Mucosa of descending colon (tissue), 3 donors: ENCODE results near the gene ZC3H12D. TPM values are rescaled to one million over a fixed set of nuclear protein-coding genes. Genes with fewer than 3 reads are reported as not detected.

Experiments used
- ATAC-seq: fragments of 200-7000 bp; cut with Tn5 transposase; one replicate; pipeline ENCODE4 v1.9.1; 2020; ENCODE audit warnings: mild to moderate bottlenecking, moderate library complexity
- DNase-seq, 3 donors: peaks; one replicate each; pipeline ENCODE4 v3.0.0-alpha.2; 2020
- H3K36me3 ChIP-seq: fragments of 200-600 bp; one replicate; pipeline ENCODE4 v1.8.0; 2021; ENCODE audit warnings: low read depth, mild to moderate bottlenecking
- H3K4me1 ChIP-seq: fragments of 200-600 bp; one replicate; pipeline ENCODE4 v1.8.0; 2021; ENCODE audit warnings: low read depth, mild to moderate bottlenecking
- H3K4me3 ChIP-seq: fragments of 200-600 bp; one replicate; pipeline ENCODE4 v1.8.0; 2021; ENCODE audit warnings: mild to moderate bottlenecking
- H3K9me3 ChIP-seq: fragments of 200-600 bp; one replicate; pipeline ENCODE4 v1.8.0; 2021; ENCODE audit warnings: mild to moderate bottlenecking
- CTCF ChIP-seq: fragments of 200-600 bp; IDR thresholded peaks from one replicate; pipeline ENCODE4 v1.8.0; 2022; ENCODE audit warnings: antibody characterized with exemption, mild to moderate bottlenecking
- intact Hi-C, 2 donors: fragments of 100-400 bp; cut with DNase I in 1 of 2; cut with micrococcal nuclease in 1 of 2; formaldehyde crosslinking; loops; one replicate each; pipeline versions ENCODE4 v1.11.0 to v1.11.1; 2022; cut with DNase I, micrococcal nuclease
- total RNA-seq, 3 donors: library from RNA; stranded (reverse); fragmentation: NEBNext Ultra II Directional in 2 of 3; extraction: Animal tissue kit (Norgen Biotek cat#: 25700) in 2 of 3; gene quantifications; one replicate each; pipeline versions ENCODE4 v1.2.1 to v1.2.4, GENCODE V29; 2021 to 2023
- donor health status: DM: no; HTN: no; CAD: no; lungs with moderate emphysema.
- donor health status: DM: no; HTN: no; CAD: no.
- donor health status: DM: no; HTN: yes; CAD: no.

ZC3H12D gene
- total RNA-seq, 3 donors from 2014 or later = 5.2 to 9.1 (median 8.9) TPM

- TF ChIP-seq CTCF = no peak
- intact Hi-C loops = no loop called here
- DNase-seq (no peak), ATAC-seq (no peak)
- no peaks in the 10 kb centered on the region for H3K9me3 ChIP-seq
- H3K4me1 ChIP-seq = peaks cover 2% of the 10 kb centered on the region
- H3K36me3 ChIP-seq = no peaks in the 10 kb centered on the region
- H3K4me3 ChIP-seq = no peak overlapping the region
These were observed 25.1 kb downstream of the ZC3H12D start for GRCh38 chr6:149459761-149460160.

DNA sequence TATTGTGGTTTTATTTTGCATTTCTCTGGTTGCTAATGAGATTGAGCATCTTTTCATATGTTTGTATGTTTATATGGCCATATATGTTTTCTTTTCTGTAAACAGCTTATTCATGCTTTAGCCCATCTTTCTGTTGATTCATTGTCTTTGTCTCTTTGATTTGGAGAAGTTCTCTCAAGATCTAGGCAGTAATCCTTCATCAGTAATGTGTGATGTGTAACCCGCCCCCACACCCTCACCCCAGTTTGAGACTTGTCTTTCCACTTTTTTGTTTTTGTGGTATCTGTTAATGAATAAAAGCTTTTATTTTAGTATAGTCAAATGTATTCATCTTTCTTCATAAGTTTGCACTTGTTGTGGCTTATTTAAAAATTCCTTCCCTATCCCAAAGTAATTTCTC, 26.0 kb downstream of the ZC3H12D start:
- Histone ChIP-seq H3K36me3 (no peaks in the 10 kb centered on the region), H3K4me1 (peaks cover 12% of the 10 kb centered on the region), H3K4me3 (no peak overlapping the region), H3K9me3 (no peaks in the 10 kb centered on the region)
- TF ChIP-seq CTCF = no peak
- ATAC-seq = no peak
- no peak for DNase-seq
- intact Hi-C loops = no loop called here

- intact Hi-C loops = no loop called here
- no peak for TF ChIP-seq CTCF
- ATAC-seq = no peak
- Histone ChIP-seq H3K9me3 (no peaks in the 10 kb centered on the region), H3K4me3 (no peak overlapping the region), H3K36me3 (no peaks in the 10 kb centered on the region), H3K4me1 (peaks cover 16% of the 10 kb centered on the region)
- no peak for DNase-seq
These were observed 26.6 kb downstream of the ZC3H12D start for GRCh38 chr6:149458196-149458595.

DNA sequence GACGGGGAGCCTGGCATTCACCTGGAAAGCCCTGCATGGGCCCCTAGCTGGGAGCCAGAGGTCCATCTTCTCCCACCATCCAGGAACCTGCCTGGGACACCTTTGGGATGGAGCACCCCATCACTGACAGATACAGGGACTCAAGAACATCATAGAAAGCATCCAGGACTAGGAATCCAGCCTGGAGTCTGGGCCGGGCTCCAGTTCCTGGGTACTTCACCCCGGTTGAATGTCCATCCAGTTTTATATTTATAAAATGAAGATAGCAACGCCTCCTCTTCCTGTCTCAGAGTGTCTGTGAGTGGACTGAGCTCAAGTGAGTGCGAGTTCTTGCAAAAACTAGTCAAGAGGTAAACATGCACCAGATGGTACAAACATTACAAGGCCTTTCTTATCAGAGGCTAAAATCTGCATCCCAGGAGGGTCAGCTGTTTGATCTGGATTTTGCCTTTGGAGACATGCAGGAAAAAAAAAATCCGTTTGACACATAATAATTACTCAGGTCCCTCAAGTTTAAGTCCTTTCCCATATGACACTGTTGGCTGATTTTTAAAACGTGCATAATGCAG, 27.4 kb downstream of the ZC3H12D start:
- H3K4me3 ChIP-seq = no peak overlapping the region
- intact Hi-C loops = no loop called here
- no peak for TF ChIP-seq CTCF
- H3K36me3 ChIP-seq = no peaks in the 10 kb centered on the region
- no peaks in the 10 kb centered on the region for H3K9me3 ChIP-seq
- DNase-seq (no peak), ATAC-seq (no peak)
- peaks cover 20% of the 10 kb centered on the region for H3K4me1 ChIP-seq

DNA sequence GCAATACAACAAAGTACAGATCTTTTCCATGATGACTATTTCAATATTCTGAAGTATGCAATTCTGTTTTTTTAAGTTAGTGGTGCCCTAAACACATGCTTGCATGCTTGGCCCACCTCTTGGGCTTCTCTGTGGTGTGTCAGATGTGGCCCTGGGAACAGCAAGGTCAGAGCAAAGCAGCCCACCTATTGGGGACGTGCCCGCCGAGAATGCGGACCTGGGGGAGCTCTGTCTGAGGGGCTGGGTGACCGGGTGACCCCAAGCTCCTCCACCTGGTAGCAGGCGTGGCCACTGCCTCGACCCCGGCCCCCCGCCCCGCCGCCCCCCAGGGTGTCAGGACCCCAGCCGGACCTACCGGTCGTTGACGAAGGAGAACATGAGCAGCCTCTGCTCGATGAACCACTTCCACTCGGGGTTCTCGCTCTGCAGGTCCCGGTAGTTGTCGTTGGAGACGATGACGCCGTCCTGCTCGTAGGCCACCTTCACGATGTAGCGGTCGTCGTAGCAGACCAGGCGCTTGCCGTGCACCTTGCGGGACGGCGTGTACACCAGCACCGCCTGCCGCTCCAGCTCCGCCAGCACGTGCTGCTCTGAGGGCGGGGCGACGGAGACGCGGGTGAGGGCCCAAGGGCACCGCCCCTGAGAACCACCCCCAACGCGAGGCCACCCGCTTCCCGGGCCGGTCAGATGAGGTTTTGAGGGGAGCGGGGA, 28.3 kb downstream of the ZC3H12D start:
- no peaks in the 10 kb centered on the region for H3K9me3 ChIP-seq
- no peak for TF ChIP-seq CTCF
- intact Hi-C loops = no loop called here
- no peak overlapping the region for H3K4me3 ChIP-seq
- ATAC-seq (no peak), DNase-seq (no peak)
- peaks cover 27% of the 10 kb centered on the region for H3K4me1 ChIP-seq
- H3K36me3 ChIP-seq = no peaks in the 10 kb centered on the region
